GM12874 (cell line): ENCODE measurements around the gene CDH7.

Source experiments
- CTCF ChIP-seq: IDR thresholded peaks from 2 replicates; pipeline ENCODE4 v1.5.1; 2011; ENCODE audit warnings: low read depth, mild to moderate bottlenecking, control low read depth, low read length, moderate library complexity; ENCODE audit not compliant: insufficient read depth

CDH7 gene

GRCh38 chr18:65815506-65815905 is 64.7 kb downstream of the CDH7 start:
- TF ChIP-seq CTCF: no peak

- TF ChIP-seq CTCF: no peak
Observed at GRCh38 chr18:65817178-65817577, 66.4 kb downstream of the CDH7 start.

- TF ChIP-seq CTCF: no peak
Observed at GRCh38 chr18:65821911-65822310, 71.1 kb downstream of the CDH7 start.

GRCh38 chr18:65822826-65823225 is 72.0 kb downstream of the CDH7 start:
- TF ChIP-seq CTCF: no peak

- TF ChIP-seq CTCF: no peak
Observed at GRCh38 chr18:65827444-65827843, 76.6 kb downstream of the CDH7 start.

- TF ChIP-seq CTCF: no peak
Observed at GRCh38 chr18:65835881-65836280, 85.1 kb downstream of the CDH7 start.

- no peak for TF ChIP-seq CTCF
Observed at GRCh38 chr18:65846107-65846506, 95.3 kb downstream of the CDH7 start.

GRCh38 chr18:65852273-65852672 is 101.5 kb downstream of the CDH7 start:
- no peak for TF ChIP-seq CTCF
